Left ventricle myocardium inferior (tissue), 1 donor: ENCODE data around the gene EIF3L. TPM values are rescaled to one million over a fixed set of nuclear protein-coding genes. Genes with fewer than 3 reads are reported as not detected.

ENCODE experiments used
- DNase-seq: peaks from one replicate; pipeline ENCODE4 v3.0.0-alpha.2; 2020
- H3K27ac ChIP-seq: fragments of 200-600 bp; replicated peaks from 2 replicates; pipeline ENCODE4 v1.8.0; 2021
- H3K27me3 ChIP-seq: fragments of 200-600 bp; 2 replicates; pipeline ENCODE4 v1.8.0; 2021; ENCODE audit warnings: low read depth
- H3K36me3 ChIP-seq: fragments of 200-600 bp; 2 replicates; pipeline ENCODE4 v1.8.0; 2021
- H3K4me1 ChIP-seq: fragments of 200-600 bp; 2 replicates; pipeline ENCODE4 v1.8.0; 2021
- H3K4me3 ChIP-seq: fragments of 200-600 bp; 2 replicates; pipeline ENCODE4 v1.8.0; 2021; ENCODE audit warnings: mild to moderate bottlenecking, moderate library complexity
- H3K9me3 ChIP-seq: fragments of 200-600 bp; replicated peaks from 2 replicates; pipeline ENCODE4 v1.8.0; 2021
- intact Hi-C: fragments of 100-400 bp; cut with micrococcal nuclease; formaldehyde crosslinking; loops from one replicate; pipeline ENCODE4 v1.11.0; 2022
- total RNA-seq: library from RNA; stranded (reverse); fragmentation: NEBNext Ultra II Directional; extraction: Animal tissue kit (Norgen Biotek cat#: 25700); gene quantifications from one replicate; pipeline ENCODE4 v1.2.1, GENCODE V29; 2021
- TF ChIP-seq, protein P1 (sequence below): fragments of 200-600 bp; IDR thresholded peaks from 2 replicates; pipeline ENCODE4 v1.8.0; 2021; ENCODE audit warnings: antibody characterized with exemption, mild to moderate bottlenecking, borderline replicate concordance
- donor health status: DM: no; HTN: yes; CAD: no; lungs with severe emphysema.

The EIF3L gene
- total RNA-seq, 1 donor from 2014 or later = 379 TPM

- peaks cover 14% of the 10 kb centered on the region for H3K36me3 ChIP-seq
- peaks cover 11% of the 10 kb centered on the region for H3K27me3 ChIP-seq
- H3K9me3 ChIP-seq = no peaks in the 10 kb centered on the region
- no peak overlapping the region for H3K4me3 ChIP-seq
- no peak for DNase-seq
- TF ChIP-seq, protein P1, sequence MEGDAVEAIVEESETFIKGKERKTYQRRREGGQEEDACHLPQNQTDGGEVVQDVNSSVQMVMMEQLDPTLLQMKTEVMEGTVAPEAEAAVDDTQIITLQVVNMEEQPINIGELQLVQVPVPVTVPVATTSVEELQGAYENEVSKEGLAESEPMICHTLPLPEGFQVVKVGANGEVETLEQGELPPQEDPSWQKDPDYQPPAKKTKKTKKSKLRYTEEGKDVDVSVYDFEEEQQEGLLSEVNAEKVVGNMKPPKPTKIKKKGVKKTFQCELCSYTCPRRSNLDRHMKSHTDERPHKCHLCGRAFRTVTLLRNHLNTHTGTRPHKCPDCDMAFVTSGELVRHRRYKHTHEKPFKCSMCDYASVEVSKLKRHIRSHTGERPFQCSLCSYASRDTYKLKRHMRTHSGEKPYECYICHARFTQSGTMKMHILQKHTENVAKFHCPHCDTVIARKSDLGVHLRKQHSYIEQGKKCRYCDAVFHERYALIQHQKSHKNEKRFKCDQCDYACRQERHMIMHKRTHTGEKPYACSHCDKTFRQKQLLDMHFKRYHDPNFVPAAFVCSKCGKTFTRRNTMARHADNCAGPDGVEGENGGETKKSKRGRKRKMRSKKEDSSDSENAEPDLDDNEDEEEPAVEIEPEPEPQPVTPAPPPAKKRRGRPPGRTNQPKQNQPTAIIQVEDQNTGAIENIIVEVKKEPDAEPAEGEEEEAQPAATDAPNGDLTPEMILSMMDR = no peak
- H3K4me1 ChIP-seq = peaks cover 20% of the 10 kb centered on the region
- no peak overlapping the region for H3K27ac ChIP-seq
- intact Hi-C loops = loop anchor here (5.0 to 10.0 kb wide), 2 partner anchors 52 to 149 kb away; no protein-coding TSS in a partner anchor
Observed at GRCh38 chr22:37815593-37815992, 33.6 kb upstream of the EIF3L start.

- Histone ChIP-seq H3K27me3 (peaks cover 22% of the 10 kb centered on the region), H3K4me1 (peaks cover 20% of the 10 kb centered on the region), H3K36me3 (peaks cover 14% of the 10 kb centered on the region), H3K9me3 (no peaks in the 10 kb centered on the region), H3K4me3 (no peak overlapping the region), H3K27ac (no peak overlapping the region)
- TF ChIP-seq, protein P1 = no peak
- no peak for DNase-seq
- intact Hi-C loops = loop anchor here (5.0 to 10.0 kb wide), 2 partner anchors 51 to 148 kb away; no protein-coding TSS in a partner anchor
Observed at GRCh38 chr22:37816543-37817180, 32.6 kb upstream of the EIF3L start.

- H3K27ac ChIP-seq = peak overlapping the region; percentile 72
- DNase-seq = peak; percentile 82
- peak overlapping the region; percentile 64 for H3K4me3 ChIP-seq
Observed at GRCh38 chr22:37817705-37818408, 31.4 kb upstream of the EIF3L start.

GRCh38 chr22:37818409-37819104 is 30.7 kb upstream of the EIF3L start:
- peaks cover 41% of the 10 kb centered on the region for H3K27me3 ChIP-seq
- TF ChIP-seq, protein P1 = peak; percentile 50
- H3K4me3 ChIP-seq = peak overlapping the region; percentile 64
- H3K4me1 ChIP-seq = peaks cover 20% of the 10 kb centered on the region
- peaks cover 14% of the 10 kb centered on the region for H3K36me3 ChIP-seq
- intact Hi-C loops = loop anchor here (5.0 to 10.0 kb wide), 2 partner anchors 49 to 146 kb away; no protein-coding TSS in a partner anchor
- H3K9me3 ChIP-seq = no peaks in the 10 kb centered on the region
- peak overlapping the region; percentile 72 for H3K27ac ChIP-seq
- DNase-seq = peak; percentile 60

More at GRCh38 chr22:37817705-37818408, 31.4 kb upstream of the EIF3L start:
- Histone ChIP-seq H3K9me3 (no peaks in the 10 kb centered on the region), H3K36me3 (peaks cover 14% of the 10 kb centered on the region), H3K27me3 (peaks cover 34% of the 10 kb centered on the region), H3K4me1 (peaks cover 20% of the 10 kb centered on the region)
- TF ChIP-seq, protein P1 = peak; percentile 97
- intact Hi-C loops = loop anchor here (5.0 to 10.0 kb wide), 2 partner anchors 49 to 147 kb away; no protein-coding TSS in a partner anchor

DNA sequence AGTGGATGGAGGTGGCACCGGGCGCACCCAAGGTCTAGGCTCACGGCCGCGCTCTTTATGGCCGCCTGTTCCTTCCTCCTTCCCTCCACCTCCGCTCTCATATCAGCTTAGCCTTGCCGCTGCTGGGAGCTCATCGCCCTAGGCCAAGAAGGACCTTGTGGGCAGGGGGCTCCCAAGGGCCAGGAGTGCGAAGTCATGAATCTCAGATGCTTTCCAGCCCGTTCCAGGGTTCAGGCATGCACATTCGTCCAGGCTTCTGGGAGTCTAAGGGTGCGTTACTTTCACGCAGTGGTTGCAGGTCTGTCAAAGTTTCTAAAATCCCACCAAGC is 30.1 kb upstream of the EIF3L start:
- no peaks in the 10 kb centered on the region for H3K9me3 ChIP-seq
- H3K27me3 ChIP-seq = peaks cover 46% of the 10 kb centered on the region
- intact Hi-C loops = loop anchor here (5.0 to 10.0 kb wide), 2 partner anchors 48 to 146 kb away; no protein-coding TSS in a partner anchor
- H3K27ac ChIP-seq = no peak overlapping the region
- peaks cover 20% of the 10 kb centered on the region for H3K4me1 ChIP-seq
- no peak for DNase-seq
- H3K36me3 ChIP-seq = peaks cover 14% of the 10 kb centered on the region
- TF ChIP-seq, protein P1 = no peak
- peak overlapping the region; percentile 64 for H3K4me3 ChIP-seq
